Activated B cell treated with CpG ODN at 0.5 μM for 24 hours (primary cell): ENCODE measurements around the gene UQCRQ. TPM values are rescaled to one million over a fixed set of nuclear protein-coding genes. Genes with fewer than 3 reads are reported as not detected.

ENCODE experiments used
- ATAC-seq: fragments of 200-7000 bp; cut with Tn5 transposase; one replicate; pipeline ENCODE4 v1.10.0; 2021; ENCODE audit warnings: low read depth, mild to moderate bottlenecking, moderate library complexity
- CTCF ChIA-PET: fragments of 350-600 bp; sonication (Branson Sonifier 250); formaldehyde crosslinking; loops from one replicate; lab custom pipeline; 2021; ENCODE audit warnings: antibody characterized with exemption; lab: Charles Lee
- POLR2A ChIA-PET: fragments of 350-600 bp; sonication (Branson Sonifier 250); formaldehyde crosslinking; loops from one replicate; lab custom pipeline; 2021; ENCODE audit warnings: antibody characterized with exemption; lab: Charles Lee
- DNase-seq: peaks from one replicate; pipeline ENCODE4 v3.0.0; 2022
- H3K27ac Mint-ChIP-seq: one replicate; pipeline ENCODE4 v1.8.0; 2020; ENCODE audit warnings: mixed read lengths
- H3K27me3 Mint-ChIP-seq: one replicate; pipeline ENCODE4 v1.8.0; 2021; ENCODE audit warnings: mixed read lengths
- H3K36me3 Mint-ChIP-seq: one replicate; pipeline ENCODE4 v1.8.0; 2021; ENCODE audit warnings: low read depth, mixed read lengths
- H3K4me1 Mint-ChIP-seq: one replicate; pipeline ENCODE4 v1.8.0; 2021; ENCODE audit warnings: mixed read lengths
- H3K4me3 Mint-ChIP-seq: one replicate; pipeline ENCODE4 v1.8.0; 2020; ENCODE audit warnings: mild to moderate bottlenecking, mixed read lengths
- H3K9me3 Mint-ChIP-seq: one replicate; pipeline ENCODE4 v1.8.0; 2020; ENCODE audit warnings: mixed read lengths
- intact Hi-C: fragments of 100-400 bp; cut with micrococcal nuclease; formaldehyde crosslinking; loops from one replicate; pipeline ENCODE4 v1.15.1; 2024
- total RNA-seq: library from RNA; stranded (reverse); gene quantifications from 2 replicates; pipeline ENCODE4 v1.2.3, GENCODE V29; 2022
- TF ChIP-seq, protein P1 (sequence below): fragments of 200-600 bp; IDR thresholded peaks from one replicate; pipeline ENCODE4 v1.8.0; 2022; ENCODE audit warnings: antibody characterized with exemption, mild to moderate bottlenecking

UQCRQ gene
- total RNA-seq, 1 donor from 2014 or later = 197 TPM

GRCh38 chr5:132889501-132889900 is 23.1 kb downstream of the UQCRQ start:
- Mint-ChIP-seq H3K9me3 (no peaks in the 10 kb centered on the region), H3K27ac (no peak overlapping the region), H3K4me1 (peaks cover 10% of the 10 kb centered on the region), H3K36me3 (peaks cover 77% of the 10 kb centered on the region), H3K4me3 (no peak overlapping the region), H3K27me3 (no peaks in the 10 kb centered on the region)
- TF ChIP-seq, protein P1, sequence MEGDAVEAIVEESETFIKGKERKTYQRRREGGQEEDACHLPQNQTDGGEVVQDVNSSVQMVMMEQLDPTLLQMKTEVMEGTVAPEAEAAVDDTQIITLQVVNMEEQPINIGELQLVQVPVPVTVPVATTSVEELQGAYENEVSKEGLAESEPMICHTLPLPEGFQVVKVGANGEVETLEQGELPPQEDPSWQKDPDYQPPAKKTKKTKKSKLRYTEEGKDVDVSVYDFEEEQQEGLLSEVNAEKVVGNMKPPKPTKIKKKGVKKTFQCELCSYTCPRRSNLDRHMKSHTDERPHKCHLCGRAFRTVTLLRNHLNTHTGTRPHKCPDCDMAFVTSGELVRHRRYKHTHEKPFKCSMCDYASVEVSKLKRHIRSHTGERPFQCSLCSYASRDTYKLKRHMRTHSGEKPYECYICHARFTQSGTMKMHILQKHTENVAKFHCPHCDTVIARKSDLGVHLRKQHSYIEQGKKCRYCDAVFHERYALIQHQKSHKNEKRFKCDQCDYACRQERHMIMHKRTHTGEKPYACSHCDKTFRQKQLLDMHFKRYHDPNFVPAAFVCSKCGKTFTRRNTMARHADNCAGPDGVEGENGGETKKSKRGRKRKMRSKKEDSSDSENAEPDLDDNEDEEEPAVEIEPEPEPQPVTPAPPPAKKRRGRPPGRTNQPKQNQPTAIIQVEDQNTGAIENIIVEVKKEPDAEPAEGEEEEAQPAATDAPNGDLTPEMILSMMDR = no peak
- ChIA-PET POLR2A (interaction anchor here (0.6 kb wide), 1 partner anchor 531 kb away, joined by 5 read pairs; no protein-coding TSS in a partner anchor), CTCF (no interaction called here)
- no peak for ATAC-seq
- DNase-seq = no peak
- intact Hi-C loops = loop anchor here (10.0 kb wide), 1 partner anchor 295 kb away; no protein-coding TSS in a partner anchor

- Mint-ChIP-seq H3K4me1 (peaks cover 9% of the 10 kb centered on the region), H3K9me3 (no peaks in the 10 kb centered on the region), H3K27ac (no peak overlapping the region), H3K4me3 (no peak overlapping the region), H3K27me3 (no peaks in the 10 kb centered on the region), H3K36me3 (peaks cover 76% of the 10 kb centered on the region)
- ATAC-seq (no peak), DNase-seq (no peak)
- intact Hi-C loops = no loop called here
- TF ChIP-seq, protein P1 = no peak
- POLR2A ChIA-PET = no interaction called here
- CTCF ChIA-PET = interaction anchor here (0.9 kb wide), 1 partner anchor 29 kb away, joined by 3 read pairs; no protein-coding TSS in a partner anchor
Observed at GRCh38 chr5:132890817-132891216, 24.4 kb downstream of the UQCRQ start.

- ATAC-seq (no peak), DNase-seq (no peak)
- Mint-ChIP-seq H3K27ac (no peak overlapping the region), H3K4me1 (no peaks in the 10 kb centered on the region), H3K4me3 (no peak overlapping the region), H3K9me3 (no peaks in the 10 kb centered on the region), H3K27me3 (no peaks in the 10 kb centered on the region), H3K36me3 (peaks cover 74% of the 10 kb centered on the region)
- intact Hi-C loops = no loop called here
- ChIA-PET CTCF (interaction anchor here (1.2 kb wide), 1 partner anchor 12 kb away, joined by 3 read pairs; no protein-coding TSS in a partner anchor), POLR2A (no interaction called here)
- TF ChIP-seq, protein P1 = no peak
Observed at GRCh38 chr5:132895719-132896305, 29.4 kb downstream of the UQCRQ start.

- Mint-ChIP-seq H3K27me3 (no peaks in the 10 kb centered on the region), H3K27ac (peak overlapping the region; percentile 31), H3K36me3 (peaks cover 78% of the 10 kb centered on the region), H3K4me1 (no peaks in the 10 kb centered on the region), H3K4me3 (no peak overlapping the region), H3K9me3 (no peaks in the 10 kb centered on the region)
- TF ChIP-seq, protein P1 = no peak
- intact Hi-C loops = no loop called here
- ATAC-seq (no peak), DNase-seq (no peak)
- POLR2A ChIA-PET = no interaction called here
- CTCF ChIA-PET = no interaction called here
Observed at GRCh38 chr5:132896685-132897084, 30.2 kb downstream of the UQCRQ start.

GRCh38 chr5:132898094-132898493 is 31.7 kb downstream of the UQCRQ start:
- Mint-ChIP-seq H3K36me3 (peaks cover 74% of the 10 kb centered on the region), H3K27ac (no peak overlapping the region), H3K9me3 (no peaks in the 10 kb centered on the region), H3K27me3 (no peaks in the 10 kb centered on the region), H3K4me3 (no peak overlapping the region), H3K4me1 (no peaks in the 10 kb centered on the region)
- TF ChIP-seq, protein P1 = no peak
- no peak for DNase-seq
- ChIA-PET POLR2A (no interaction called here), CTCF (no interaction called here)
- no peak for ATAC-seq
- intact Hi-C loops = no loop called here
